ENCODE results near the gene FGF10.

The FGF10 gene

DNA sequence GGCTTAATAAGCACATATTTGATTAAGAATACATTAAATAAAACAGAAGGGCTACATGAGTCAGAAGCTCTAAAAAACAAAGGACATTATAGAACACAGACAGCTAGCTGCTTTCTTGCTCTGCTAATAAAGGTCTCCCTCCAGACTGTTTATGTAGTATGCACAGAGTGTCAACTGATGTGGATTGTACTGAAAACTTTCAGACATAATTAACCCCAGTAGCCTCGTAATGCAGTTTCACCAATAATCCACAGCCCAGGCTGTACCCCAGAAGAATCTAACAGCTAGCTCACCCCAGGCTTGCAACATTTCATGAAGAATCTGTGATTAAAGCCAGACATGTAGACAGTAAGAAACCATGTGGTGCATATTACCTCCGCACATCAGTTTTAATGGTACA, 30.8 kb downstream of the FGF10 start:
- DNase-seq (ENCODE audit: extremely low read depth in 1 of 2, low read depth in 1 of 2): no peak

DNA sequence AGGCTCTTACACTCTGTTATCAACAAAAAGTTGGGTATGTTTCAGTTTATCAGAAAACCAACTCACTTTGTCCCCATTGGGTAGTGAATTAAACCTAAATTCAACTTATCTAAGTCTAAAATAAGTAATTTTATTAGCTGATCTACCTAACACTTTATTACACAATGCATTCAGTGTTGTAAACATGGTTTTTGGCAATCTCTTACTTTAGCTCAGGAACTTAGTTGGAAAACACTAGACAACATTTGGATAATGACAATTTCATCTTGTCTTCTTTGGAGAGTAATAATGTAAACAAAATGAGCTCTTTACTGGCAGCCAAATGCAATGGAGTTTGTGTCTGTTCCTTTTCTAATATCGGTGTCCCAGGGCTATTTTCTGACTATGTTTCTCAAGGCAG, 33.0 kb downstream of the FGF10 start:
- DNase-seq (ENCODE audit: extremely low read depth in 1 of 2, low read depth in 1 of 2): no peak

DNA sequence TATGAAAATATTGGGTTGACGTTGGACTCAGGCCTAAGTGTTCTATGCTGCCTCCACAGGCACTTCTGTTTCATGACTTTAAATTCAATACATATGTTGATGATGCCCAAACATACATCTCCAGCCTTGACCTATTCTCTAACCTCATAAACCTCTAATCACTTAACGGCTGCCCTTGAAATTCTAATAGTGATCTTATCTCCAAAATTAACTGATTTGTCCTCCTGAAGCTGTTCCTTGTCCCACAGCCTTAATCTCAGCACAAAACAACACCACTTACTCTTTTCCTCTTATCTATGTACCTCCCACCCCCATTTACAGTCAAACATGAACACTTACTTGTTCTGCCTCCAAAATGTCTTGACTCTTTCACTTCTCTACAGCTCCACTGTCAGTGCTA, 43.3 kb downstream of the FGF10 start:
- DNase-seq (ENCODE audit: extremely low read depth in 1 of 2, low read depth in 1 of 2): no peak

DNA sequence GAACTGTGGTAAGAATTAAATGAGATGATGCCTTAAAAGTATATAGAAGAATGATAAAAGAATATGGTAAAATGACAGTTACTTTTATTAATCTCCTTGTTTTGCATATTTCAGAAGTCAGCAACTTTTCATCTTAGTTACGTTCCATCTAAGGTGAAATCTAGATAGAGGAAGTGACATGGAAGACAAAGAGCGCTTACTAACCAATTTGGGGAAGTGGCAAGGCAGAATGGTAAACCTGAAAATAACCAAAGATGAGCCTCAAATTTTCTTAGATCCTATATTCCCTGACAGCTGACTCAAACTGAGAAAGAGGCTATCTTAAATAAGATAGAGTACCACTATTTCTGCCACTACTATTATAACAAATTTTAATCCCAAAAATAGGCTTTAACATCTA, 52.5 kb downstream of the FGF10 start:
- no peak for DNase-seq (ENCODE audit: extremely low read depth in 1 of 2, low read depth in 1 of 2)

DNA sequence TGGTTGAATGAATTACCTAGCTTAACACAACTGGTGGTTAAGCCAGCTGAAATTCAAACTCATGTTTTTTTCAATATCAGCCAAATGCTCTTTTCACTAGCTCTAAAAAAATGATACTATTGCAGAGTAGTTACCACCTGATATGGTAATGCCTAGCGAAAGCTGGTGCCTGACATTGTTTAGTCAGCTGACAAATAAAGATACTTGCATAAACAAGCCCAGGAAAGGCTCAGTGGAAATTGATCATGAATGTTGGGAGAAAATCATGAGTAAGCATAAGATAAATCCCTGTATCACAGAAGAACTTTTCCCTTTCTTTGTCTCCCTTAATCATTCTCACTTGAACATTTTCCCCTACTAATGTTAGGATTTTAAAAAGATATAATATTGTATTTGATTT, 54.6 kb downstream of the FGF10 start:
- no peak for DNase-seq (ENCODE audit: extremely low read depth in 1 of 2, low read depth in 1 of 2)

DNA sequence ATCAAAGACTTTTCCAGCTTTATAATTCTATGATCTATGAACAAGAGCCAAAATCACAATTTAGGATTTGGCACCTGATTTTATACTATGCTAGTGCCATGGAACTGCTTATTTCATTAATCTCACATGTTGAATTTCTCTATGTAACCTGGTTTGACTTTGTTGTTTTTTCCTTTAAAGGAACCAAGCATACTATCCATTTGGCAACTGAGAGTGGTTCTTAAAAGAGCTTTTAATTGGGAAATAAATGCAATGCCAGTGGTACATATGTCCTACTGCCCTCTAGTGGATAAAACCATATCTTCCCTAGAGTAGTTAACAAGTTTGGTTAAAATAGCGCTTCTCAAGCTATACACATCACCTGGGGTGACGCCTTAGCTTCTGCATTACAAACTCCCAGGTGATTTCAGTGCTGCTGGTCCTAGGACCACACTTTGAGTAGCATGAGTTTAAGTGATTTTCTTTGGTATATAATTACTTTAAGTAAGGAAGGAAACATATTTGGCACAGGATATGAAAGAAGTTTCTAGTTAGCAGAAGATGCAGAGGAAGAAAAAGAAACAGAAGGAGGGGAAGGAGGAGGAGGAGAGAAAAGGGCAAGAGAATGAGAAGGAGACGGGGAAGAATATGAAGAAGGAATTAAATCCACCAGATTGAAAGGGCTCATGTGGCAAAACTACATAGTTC, 56.8 kb downstream of the FGF10 start:
- no peak for DNase-seq (ENCODE audit: extremely low read depth in 1 of 2, low read depth in 1 of 2)

DNA sequence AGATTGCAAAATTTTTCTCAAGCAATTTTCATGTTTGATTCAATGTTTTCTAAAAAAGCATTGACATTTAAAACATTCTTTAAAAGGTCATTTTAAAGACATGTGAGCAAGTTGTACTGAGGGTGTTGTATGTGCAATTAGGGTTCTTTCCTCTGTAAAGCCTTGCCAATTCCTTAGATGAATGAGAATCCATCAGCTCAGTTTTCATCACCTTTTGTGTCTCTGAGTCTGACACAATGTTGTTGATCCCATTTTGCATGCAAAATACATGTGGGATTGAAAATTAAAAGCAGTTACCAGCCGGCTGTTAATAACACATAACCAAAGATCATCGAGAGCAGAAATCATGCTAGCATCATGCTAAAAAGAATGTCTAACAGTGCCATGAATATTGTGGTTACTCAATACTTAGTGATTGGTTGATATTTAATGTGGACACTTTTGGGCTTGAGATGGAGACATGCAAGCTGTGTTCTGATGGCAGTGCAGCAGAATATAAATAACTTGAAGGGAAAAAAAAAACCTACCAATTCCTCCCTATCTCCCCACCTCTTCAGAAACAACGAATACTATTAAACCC, 57.7 kb downstream of the FGF10 start:
- no peak for DNase-seq (ENCODE audit: extremely low read depth in 1 of 2, low read depth in 1 of 2)

DNA sequence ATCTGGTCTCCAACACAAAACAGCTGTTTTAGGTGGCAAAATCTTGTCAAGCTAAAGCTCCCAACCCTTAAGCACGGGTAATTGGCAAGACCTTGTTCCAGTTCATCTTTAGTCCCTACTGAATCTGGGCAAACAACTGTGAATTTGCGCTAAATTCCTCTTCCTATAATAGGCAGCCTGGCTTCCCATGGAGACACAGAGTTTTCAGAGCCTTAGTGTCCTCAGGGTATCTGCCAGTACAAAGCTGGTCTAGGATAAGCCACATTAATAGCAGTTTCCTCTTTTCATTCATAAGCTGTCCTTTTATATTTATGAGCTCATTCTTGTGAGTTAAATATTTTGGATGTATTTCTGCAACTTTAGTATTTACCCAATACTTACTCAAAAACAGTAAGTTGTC, 59.5 kb downstream of the FGF10 start:
- no peak for DNase-seq (ENCODE audit: extremely low read depth in 1 of 2, low read depth in 1 of 2)

DNA sequence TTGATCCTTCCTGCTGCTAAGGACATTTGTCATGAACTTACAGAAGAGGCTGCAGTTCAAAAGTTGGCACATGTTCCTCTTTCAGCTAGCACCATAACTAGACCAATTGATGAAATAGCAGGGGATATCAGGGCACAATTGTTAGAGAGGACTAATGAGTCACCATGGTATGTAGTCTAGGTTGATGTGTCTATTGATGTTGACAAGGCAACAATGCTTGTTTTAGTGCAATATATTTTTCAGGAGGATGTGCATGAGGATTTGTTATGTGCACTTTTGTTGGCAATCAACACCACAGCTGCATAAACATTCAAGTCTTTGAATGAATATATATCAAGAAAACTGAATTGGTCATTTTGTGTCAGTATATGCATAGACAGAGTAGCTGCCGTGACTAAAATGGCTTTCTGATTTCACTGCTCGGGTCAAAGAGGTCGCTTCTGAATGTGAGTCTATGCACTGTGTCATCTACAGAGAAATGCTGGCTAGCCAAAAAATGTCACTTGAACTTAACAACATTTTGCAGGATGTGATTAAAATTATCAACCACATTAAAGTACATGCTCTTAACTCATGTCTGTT, 68.0 kb downstream of the FGF10 start:
- no peak for DNase-seq (ENCODE audit: extremely low read depth in 1 of 2, low read depth in 1 of 2)

DNA sequence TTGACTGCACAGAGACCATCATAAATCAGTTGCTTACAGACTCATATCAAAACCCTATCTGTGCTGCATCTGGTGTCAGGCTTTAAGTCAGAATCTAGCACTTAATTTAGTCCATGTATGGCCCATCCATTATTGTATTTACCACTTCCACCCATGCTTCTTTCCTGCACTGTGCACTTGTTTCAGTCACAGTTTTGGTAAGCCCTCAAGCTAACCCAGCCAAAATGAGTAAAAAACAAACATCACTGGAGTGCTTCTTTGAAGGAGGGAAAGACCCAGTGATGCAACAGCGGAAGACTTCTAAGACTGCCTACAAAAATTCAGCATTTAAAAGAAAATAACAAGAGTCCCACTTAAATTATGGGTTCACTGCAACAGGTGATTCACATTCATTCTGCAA, 69.0 kb downstream of the FGF10 start:
- DNase-seq (ENCODE audit: extremely low read depth in 1 of 2, low read depth in 1 of 2): no peak

DNA sequence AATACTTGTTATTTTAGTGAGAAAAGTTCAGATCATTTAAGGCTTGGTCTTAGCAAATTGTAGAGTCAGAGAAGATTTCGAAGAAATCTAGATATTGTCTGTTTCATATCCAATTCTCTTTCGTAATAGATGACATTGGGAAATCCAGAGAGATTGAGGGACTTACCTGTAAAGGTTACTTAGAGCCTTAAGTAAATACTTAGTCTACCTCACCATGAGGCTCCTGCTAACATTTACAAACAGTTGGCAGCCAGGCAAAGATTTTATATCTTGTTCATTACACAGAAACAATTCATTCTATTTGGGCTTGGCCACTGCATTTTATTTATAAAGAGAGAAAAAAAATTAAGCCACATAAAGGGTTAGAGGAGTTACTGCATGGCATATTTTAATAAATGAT, 70.3 kb downstream of the FGF10 start:
- DNase-seq (ENCODE audit: extremely low read depth in 1 of 2, low read depth in 1 of 2): no peak

DNA sequence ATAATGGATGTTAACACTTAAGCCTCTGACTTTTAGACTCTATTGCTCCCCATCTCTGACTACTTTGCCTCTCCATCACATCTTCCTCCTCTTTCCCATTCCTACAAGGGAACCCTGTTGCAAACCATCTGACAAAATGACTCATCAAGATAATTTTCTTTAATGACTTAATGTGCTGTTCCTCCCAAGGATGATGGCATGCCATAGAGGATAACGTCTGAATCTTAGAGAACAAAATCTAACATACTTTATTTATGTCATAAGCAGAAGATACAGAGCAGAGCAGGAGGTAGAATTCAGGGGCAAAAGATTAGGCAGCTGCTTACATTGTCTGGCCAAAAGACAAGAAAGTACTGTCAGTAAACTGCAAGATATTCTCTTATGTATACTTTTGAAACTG, 76.8 kb downstream of the FGF10 start:
- DNase-seq (ENCODE audit: extremely low read depth in 1 of 2, low read depth in 1 of 2): no peak

DNA sequence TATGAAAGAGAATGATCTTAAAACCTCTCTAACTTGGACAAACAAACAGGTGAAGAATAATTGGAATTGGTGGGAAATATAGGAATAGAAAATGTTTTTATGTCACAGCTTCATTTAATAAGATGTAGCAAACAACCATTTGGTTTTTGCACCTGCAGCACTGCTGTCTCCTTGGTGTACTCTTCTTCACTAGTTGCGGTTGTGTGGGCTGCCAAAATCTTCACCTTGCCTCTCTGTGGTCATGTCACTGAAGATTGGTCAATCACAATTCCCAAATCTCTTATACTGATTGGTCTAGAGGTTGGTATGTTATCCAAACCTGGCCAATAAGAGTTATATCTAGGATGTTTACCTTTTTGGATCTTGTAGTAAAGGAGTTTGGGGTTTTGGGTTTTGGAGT, 88.7 kb downstream of the FGF10 start:
- no peak for DNase-seq (ENCODE audit: extremely low read depth in 1 of 2, low read depth in 1 of 2)

DNA sequence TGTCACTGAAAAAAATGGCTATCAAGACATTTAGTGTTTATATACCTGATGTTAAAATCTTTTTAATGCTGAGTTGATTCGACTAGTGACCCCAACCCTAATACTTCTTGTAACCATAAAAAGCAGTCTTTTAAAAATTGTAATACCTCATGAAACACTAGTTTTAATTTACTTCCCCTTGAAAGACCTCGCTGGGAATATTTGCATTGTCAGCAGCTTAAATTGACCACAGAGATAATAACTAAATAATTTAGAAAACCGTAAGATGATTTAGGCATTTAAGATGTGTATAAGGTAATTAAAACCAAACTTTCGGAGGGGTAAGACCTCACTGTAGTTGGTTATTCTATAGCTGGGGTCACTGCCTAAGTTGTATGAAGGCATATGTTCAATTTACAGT, 89.8 kb downstream of the FGF10 start:
- no peak for DNase-seq (ENCODE audit: extremely low read depth in 1 of 2, low read depth in 1 of 2)

DNA sequence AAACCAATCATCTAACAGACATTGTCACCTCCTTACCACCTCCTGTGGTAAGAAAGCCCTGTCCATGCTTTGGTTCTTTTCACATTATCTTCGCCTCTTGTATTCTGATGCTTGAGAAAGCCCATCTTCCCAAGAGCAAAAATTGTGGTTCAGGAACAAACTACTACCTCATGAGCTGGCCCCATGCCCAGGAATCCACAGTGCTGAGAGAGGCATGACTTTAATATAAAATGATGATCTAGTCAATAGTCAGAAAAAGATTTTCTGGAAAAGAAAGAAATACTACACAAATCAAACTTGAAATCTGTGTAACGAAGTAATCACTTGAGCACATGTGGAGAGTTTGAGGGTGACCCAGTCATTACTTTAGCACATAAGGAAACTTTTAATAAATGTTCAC, 94.7 kb downstream of the FGF10 start:
- no peak for DNase-seq (ENCODE audit: extremely low read depth in 1 of 2, low read depth in 1 of 2)

DNA sequence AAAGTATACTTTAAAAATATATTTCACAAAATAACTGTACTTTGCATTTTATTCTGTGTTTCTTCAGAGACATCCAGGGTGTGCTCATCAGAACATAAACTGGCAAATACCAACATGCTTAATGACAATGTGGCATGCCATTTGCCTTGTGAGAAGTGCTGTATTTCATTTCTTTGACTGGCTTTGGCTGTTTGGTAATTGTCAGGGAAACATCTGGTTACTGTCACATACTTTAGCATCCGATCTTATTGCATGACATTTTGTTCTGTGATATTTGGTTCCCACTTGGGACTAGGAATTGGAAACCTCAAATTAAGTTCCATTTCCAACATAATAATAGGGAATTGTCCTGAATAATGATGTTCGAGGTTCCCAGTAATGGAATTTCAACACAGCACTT, 96.5 kb downstream of the FGF10 start:
- DNase-seq (ENCODE audit: extremely low read depth in 1 of 2, low read depth in 1 of 2): no peak

DNA sequence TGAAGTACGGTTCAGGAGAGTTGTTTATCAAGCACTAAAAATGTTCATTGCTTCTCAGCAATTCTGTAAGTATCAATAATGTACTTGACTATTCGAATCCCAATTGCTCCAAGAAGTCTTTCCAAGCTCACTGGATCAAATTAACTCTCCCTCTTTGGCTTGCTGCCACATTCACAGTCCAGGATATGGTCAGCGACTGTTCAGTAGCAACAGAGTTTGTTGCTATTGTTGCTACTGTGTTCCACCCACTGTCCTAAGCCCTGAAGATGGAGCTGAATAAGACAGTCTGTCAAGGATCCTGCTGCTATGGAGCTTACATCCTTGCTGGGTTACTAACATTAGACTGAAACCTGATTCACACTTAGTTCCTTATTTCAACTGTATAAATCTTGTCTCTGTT, 110.8 kb downstream of the FGF10 start:
- DNase-seq (ENCODE audit: extremely low read depth in 1 of 2, low read depth in 1 of 2): no peak

DNA sequence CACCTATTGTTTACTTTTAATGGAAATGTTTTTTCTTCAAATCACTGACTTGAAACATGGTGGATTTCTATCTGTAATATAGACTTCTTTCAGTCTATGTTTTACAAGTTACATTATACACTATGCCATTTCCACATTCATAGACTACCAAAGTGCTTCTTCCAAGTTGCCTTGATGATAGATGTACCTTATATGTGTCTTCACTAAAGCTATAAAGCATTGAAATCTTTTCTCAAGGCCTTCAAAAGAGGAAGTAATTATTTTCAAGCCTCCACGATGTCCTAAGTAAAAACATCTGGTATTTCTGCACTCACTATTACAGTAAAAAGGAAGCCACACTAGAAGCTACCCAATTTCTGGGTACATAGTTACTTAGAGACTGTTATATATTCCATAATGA, 113.3 kb downstream of the FGF10 start:
- no peak for DNase-seq (ENCODE audit: extremely low read depth in 1 of 2, low read depth in 1 of 2)

DNA sequence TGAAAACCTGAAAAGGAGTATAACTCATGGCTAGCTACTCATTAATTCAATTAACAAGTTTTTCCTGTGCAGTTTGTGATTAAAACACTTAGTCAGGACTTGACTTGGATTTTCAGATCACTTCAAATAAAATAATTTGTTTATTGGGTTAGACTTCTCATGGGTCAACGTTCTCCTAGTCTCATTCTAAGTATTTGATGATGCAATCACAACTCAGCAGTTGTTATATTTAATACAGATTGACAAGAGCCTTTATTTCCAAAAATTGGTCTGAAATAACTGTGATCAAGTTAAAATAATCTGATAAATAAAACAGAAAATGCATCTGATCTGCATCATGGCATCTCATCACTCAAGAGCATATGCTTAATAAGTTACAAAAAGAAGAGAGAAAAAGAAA, 113.9 kb downstream of the FGF10 start:
- no peak for DNase-seq (ENCODE audit: extremely low read depth in 1 of 2, low read depth in 1 of 2)

DNA sequence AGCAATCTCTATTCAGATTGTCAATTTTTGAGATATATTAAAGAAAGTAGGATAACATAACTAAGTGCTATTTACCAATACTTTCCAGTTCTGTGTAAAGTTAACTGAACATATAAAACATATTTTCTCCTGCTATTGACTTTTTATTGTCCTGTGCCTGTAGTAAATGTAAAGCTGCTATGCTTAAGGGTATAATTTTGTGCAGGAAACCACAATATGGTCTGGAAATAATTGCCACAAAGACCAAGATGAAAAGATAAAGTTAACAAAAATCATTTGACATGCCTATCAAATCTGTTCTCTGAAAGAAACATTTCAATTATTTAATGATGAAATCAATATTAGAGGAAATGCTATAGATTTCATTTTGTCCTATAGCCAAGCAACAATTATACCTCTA, 121.3 kb downstream of the FGF10 start:
- no peak for DNase-seq (ENCODE audit: extremely low read depth in 1 of 2, low read depth in 1 of 2)

DNA sequence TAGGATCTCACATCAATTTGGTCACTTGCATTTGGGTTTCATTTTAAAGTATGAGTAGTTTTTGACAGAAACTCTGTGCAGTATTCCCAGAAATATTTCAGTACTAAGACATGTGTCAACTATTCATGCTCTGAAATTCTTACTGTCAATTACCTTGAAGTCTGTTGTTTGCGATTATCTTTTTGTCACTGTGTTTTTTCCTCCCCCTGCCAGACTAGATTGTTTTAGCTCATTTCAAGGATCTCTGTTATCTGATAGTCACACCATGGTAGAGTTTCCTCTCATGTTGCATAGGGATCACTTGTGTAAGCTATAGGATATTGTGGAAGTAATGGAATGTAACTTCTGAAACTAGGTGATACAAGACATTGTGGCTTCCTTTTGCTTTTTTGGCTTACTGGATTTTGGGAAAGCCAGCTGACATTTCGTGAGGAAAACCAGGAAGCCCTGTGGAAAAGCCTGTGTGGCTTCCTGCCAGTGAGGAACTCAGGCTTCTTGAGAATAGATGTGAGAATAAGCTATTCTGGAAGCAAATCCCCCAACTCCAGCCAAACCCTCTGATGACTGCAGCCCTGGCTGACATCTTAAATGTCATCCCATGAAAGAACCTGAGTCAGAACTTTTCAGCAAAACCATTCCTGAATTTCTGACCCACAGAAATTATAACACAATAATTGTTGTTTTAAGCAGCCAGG, 122.2 kb downstream of the FGF10 start:
- no peak for DNase-seq (ENCODE audit: extremely low read depth in 1 of 2, low read depth in 1 of 2)

DNA sequence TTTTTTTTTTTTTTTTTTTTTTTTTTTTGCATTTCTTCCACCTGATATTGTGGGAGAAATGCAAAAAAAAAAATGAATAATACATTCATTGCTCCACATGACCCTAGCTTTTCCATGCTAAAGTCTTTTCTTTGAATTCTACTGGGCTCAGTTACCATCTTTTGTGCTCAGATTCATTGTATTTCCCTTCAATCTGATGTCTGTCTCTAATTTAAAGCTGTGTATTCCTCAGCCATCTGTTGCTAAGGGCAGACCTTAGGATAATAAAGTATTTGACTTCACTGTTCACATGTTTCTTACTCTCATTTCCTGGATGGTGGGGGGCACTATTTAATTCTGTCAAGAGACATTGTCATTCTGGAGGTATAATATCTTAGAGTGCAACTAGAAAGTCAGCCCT, 123.5 kb downstream of the FGF10 start:
- DNase-seq (ENCODE audit: extremely low read depth in 1 of 2, low read depth in 1 of 2): no peak

All from stimulated activated CD8-positive, alpha-beta memory T cell treated with anti-CD3 and anti-CD28 coated beads, Interleukin-7, amount 100 ng/mL, for 48 hours (primary cell).